K562 (cell line): ENCODE measurements around the gene LTN1. TPM values are rescaled to one million over a fixed set of nuclear protein-coding genes. Genes with fewer than 3 reads are reported as not detected.
A peak's percentile ranks its signal among the peaks of the same experiment; 100 is the strongest.

ENCODE experiments used
- ADNP ChIP-seq: fragments of 200-800 bp; sonication (Bioruptor generic); IDR thresholded peaks from 2 replicates; pipeline ENCODE4 v1.6.1; 2016; ENCODE audit warnings: missing genetic modification characterization, missing compliant biosample characterization
- BRD9 ChIP-seq: fragments of 450-650 bp; IDR thresholded peaks from 2 replicates; pipeline ENCODE4 v1.6.1; 2018; ENCODE audit warnings: low read depth; ENCODE audit not compliant: partially characterized antibody
- CEBPB ChIP-seq: fragments of 450-650 bp; IDR thresholded peaks from 2 replicates; pipeline ENCODE4 v1.6.1; 2016; ENCODE audit warnings: missing genetic modification characterization, missing compliant biosample characterization
- CEBPG ChIP-seq, 3 experiments: fragments of 200-800 bp in 1 of 3; sonication (Bioruptor generic) in 1 of 3; sonication (generic) in 1 of 3; formaldehyde crosslinking in 1 of 3; IDR thresholded peaks in 2 of 3; conservative IDR thresholded peaks in 1 of 3; 2 replicates each; pipeline versions ENCODE4 v1.6.1 to v1.8.0; 2016 to 2022; ENCODE audit warnings: missing compliant biosample characterization in 2 of 3, missing genetic modification characterization in 2 of 3, mild to moderate bottlenecking in 1 of 3, missing genetic modification reagents in 1 of 3
- CHD1 ChIP-seq: fragments of 200-600 bp; sonication (generic); IDR thresholded peaks from one replicate; pipeline ENCODE4 v1.6.1; 2012; ENCODE audit warnings: mild to moderate bottlenecking, moderate library complexity, low read length, inconsistent platforms
- CREM ChIP-seq: IDR thresholded peaks from 2 replicates; pipeline ENCODE4 v1.6.1; 2014; ENCODE audit warnings: antibody characterized with exemption, low read depth
- EHMT2 ChIP-seq: fragments of 450-650 bp; IDR thresholded peaks from 2 replicates; pipeline ENCODE4 v1.6.1; 2018; ENCODE audit warnings: antibody characterized with exemption
- EP300 ChIP-seq: IDR thresholded peaks from 2 replicates; pipeline ENCODE4 v1.6.1; 2012; ENCODE audit warnings: low read length, improper control_type of control experiment
- ETV1 ChIP-seq: fragments of 450-650 bp; conservative IDR thresholded peaks from 2 replicates; pipeline ENCODE4 v1.6.1; 2016; ENCODE audit warnings: missing genetic modification characterization, control low read depth, low read depth, missing compliant biosample characterization
- EZH2 ChIP-seq: IDR thresholded peaks from 2 replicates; pipeline ENCODE4 v1.6.1; 2012; ENCODE audit warnings: low read depth, mild to moderate bottlenecking, inconsistent platforms, low read length, borderline replicate concordance
- GTF2E2 ChIP-seq: fragments of 200-800 bp; sonication (Bioruptor generic); IDR thresholded peaks from 2 replicates; pipeline ENCODE4 v1.6.1; 2016; ENCODE audit warnings: missing genetic modification characterization, missing compliant biosample characterization
- KDM1A ChIP-seq, 2 experiments: fragments of 450-650 bp; IDR thresholded peaks; 2 replicates each; pipeline ENCODE4 v1.6.1; 2016; ENCODE audit warnings: mild to moderate bottlenecking in 2 of 2
- MAFG ChIP-seq: fragments of 450-650 bp; conservative IDR thresholded peaks from 2 replicates; pipeline ENCODE4 v1.6.1; 2016; ENCODE audit warnings: missing genetic modification characterization, missing compliant biosample characterization
- MAFK ChIP-seq: IDR thresholded peaks from 2 replicates; pipeline ENCODE4 v1.6.1; 2011; ENCODE audit warnings: low read length, improper control_type of control experiment
- MEIS2 ChIP-seq: fragments of 450-650 bp; IDR thresholded peaks from 2 replicates; pipeline ENCODE4 v1.6.1; 2014; ENCODE audit warnings: mild to moderate bottlenecking; ENCODE audit not compliant: partially characterized antibody
- NCOA2 ChIP-seq, 2 experiments: fragments of 450-650 bp; IDR thresholded peaks; 2 replicates each; pipeline ENCODE4 v1.6.1; 2018; ENCODE audit warnings: mild to moderate bottlenecking in 2 of 2, moderate library complexity in 1 of 2; ENCODE audit not compliant: partially characterized antibody in 2 of 2
- NFXL1 ChIP-seq: fragments of 450-650 bp; formaldehyde crosslinking; IDR thresholded peaks from 2 replicates; pipeline ENCODE4 v1.4.0; 2021; ENCODE audit warnings: mild to moderate bottlenecking
- PRMT5 ChIP-seq: sonication (generic); formaldehyde crosslinking; IDR thresholded peaks from 2 replicates; pipeline ENCODE4 v1.5.0; 2020; ENCODE audit warnings: missing genetic modification reagents
- RBM39 ChIP-seq: fragments of 200-400 bp; formaldehyde crosslinking; optimal IDR thresholded peaks from 2 replicates; pipeline ENCODE3; 2018; ENCODE audit warnings: low read depth, low read length
- YY1 ChIP-seq, 3 experiments: IDR thresholded peaks; 2 replicates each; pipeline ENCODE4 v1.6.1; 2011; ENCODE audit warnings: low read length in 2 of 3, mild to moderate bottlenecking in 2 of 3, moderate library complexity in 2 of 3, borderline replicate concordance in 1 of 3, control low read depth in 1 of 3, low read depth in 1 of 3; ENCODE audit not compliant: insufficient read depth in 3 of 3, insufficient replicate concordance in 2 of 3, control insufficient read depth in 1 of 3, insufficient read length in 1 of 3; ENCODE audit errors: extremely low read depth in 1 of 3
- ZFPM2 ChIP-seq: fragments of 250-450 bp; sonication (Bioruptor Pico); IDR thresholded peaks from 2 replicates; pipeline ENCODE4 v1.5.1; 2022; ENCODE audit warnings: mild to moderate bottlenecking
- polyA plus RNA-seq, 8 experiments: library from polyadenylated mRNA; depleted of rRNA in 4 of 8; stranded (reverse) in 5 of 8; unstranded in 3 of 8; fragments of >200 nt; fragmentation: Nextera tagmentation in 2 of 8; fragmentation: Illumina TruSeq in 1 of 8; extraction: Ambion mirVana in 2 of 8; extraction: Trizol in 1 of 8; gene quantifications; 2 replicates each; pipeline versions ENCODE4 v1.2.1 to v1.2.3, GENCODE V29; 2011 to 2014; ENCODE audit warnings: inconsistent platforms in 1 of 8, missing spikeins in 1 of 8
- total RNA-seq, 7 experiments: library from RNA; depleted of rRNA in 6 of 7; stranded (reverse); fragments of >200 nt in 6 of 7; fragmentation: Illumina TruSeq in 2 of 7; extraction: Trizol in 2 of 7; gene quantifications; 2 replicates each; pipeline versions ENCODE4 v1.2.1 to v1.2.3, GENCODE V29; 2011 to 2021; ENCODE audit warnings: low replicate concordance in 1 of 7
- TF ChIP-seq, protein P1 (sequence below): fragments of 450-650 bp; IDR thresholded peaks from 2 replicates; pipeline ENCODE4 v1.6.1; 2016; ENCODE audit warnings: low read depth, mild to moderate bottlenecking, moderate library complexity
- TF ChIP-seq, protein P2 (sequence below): sonication (generic); formaldehyde crosslinking; IDR thresholded peaks from 2 replicates; pipeline ENCODE4 v1.9.0; 2022; ENCODE audit warnings: mild to moderate bottlenecking, missing genetic modification reagents
- TF ChIP-seq, protein P3 (sequence below): IDR thresholded peaks from 3 replicates; pipeline ENCODE4 v1.6.1; 2011; ENCODE audit warnings: borderline replicate concordance, mild to moderate bottlenecking, moderate library complexity; ENCODE audit not compliant: insufficient read length; ENCODE audit errors: extremely low read depth

LTN1 gene
- total and polyA plus RNA-seq, 9 of the 15 experiments (the other 6 are each of a cell fraction or from before 2014, with no cell fraction given), result 15.7 to 49.6 (median 28.7) TPM

DNA sequence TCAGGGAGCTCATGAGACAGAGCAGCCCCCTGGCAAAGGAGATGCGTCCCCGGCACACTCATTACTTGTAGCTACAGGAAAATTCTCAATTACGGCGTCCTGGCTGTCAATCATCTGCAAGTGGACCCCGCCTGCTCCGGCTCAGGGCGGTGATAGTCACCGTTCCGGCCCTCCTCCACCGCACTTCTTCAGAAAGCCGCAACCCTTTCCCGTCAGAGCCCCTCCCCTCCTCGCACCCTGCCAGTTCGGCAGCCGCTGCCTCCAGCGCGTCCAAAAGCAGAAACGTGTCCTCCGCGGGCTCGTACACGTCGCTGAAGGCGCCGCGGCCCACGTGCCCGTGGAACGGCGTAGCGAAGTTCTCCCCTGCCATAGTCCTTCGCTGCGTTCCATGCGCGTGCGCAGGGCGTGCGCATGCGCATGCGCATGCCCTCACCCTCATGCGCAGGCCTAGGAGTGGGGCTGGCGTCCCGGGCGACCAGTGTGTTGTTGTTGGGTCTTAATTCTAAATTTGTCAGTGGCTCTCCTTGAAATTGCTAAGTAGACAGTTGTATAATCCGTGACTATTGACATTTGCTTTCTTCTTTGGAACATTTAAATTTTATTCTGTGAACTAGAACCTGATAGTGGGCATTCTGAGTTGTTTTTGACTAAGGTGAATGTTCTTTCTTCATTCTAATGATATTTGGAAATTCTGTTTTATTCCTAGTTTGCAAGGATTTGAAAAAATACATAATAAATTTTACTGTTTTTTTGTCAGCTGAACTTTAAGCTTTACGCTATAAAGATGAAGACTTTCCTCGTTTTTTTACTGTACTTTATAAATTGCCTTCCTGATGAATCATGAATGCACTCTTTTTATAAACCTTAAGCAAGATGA lies 107.5 kb downstream of the LTN1 start (continued):
- TF ChIP-seq MAFG (0 out of 2 replicates have a peak, but pooled peaks have one; percentile 16), MEIS2 (peak; percentile 100), GTF2E2 (peak; percentile 92; the same call in 1 of the 2 replicates), ADNP (no peak), MAFK (no peak), CREM (peak; percentile 88), KDM1A (IDR thresholded peaks at IDR 0.05) (no peak), EZH2 (no peak), CHD1 (no peak), ZFPM2 (CRISPR knock-in tag) (no peak), EP300 (no peak), YY1 (IDR thresholded peaks at IDR 0.05; ENCODE audit: borderline replicate concordance in 1 of 3, control insufficient read depth in 1 of 3, extremely low read depth in 1 of 3, insufficient read depth in 3 of 3, insufficient read length in 1 of 3, insufficient replicate concordance in 2 of 3, low read depth in 1 of 3, low read length in 2 of 3) (peak in 2 of 3 experiments; percentile 59 to 72), CEBPB (tag) (no peak), NFXL1 (no peak), ETV1 (tag) (peak; percentile 60; the same call in 1 of the 2 replicates), NCOA2 (IDR thresholded peaks at IDR 0.05; ENCODE audit: partially characterized antibody in 2 of 2) (no peak), CEBPG (CRISPR knock-in tag; IDR thresholded peaks at IDR 0.05) (no peak; the same call in 1 of the 2 replicates), CEBPG (tag; conservative IDR thresholded peaks at IDR 0.05 in 1 of 2, IDR thresholded peaks at IDR 0.05 in 1 of 2) (no peak), EHMT2 (0 out of 2 replicates have a peak, but pooled peaks have one; percentile 27), BRD9 (no peak), RBM39 (no peak), PRMT5 (CRISPR knock-in tag) (0 out of 2 replicates have a peak, but pooled peaks have one; percentile 43)
- TF ChIP-seq, protein P1, sequence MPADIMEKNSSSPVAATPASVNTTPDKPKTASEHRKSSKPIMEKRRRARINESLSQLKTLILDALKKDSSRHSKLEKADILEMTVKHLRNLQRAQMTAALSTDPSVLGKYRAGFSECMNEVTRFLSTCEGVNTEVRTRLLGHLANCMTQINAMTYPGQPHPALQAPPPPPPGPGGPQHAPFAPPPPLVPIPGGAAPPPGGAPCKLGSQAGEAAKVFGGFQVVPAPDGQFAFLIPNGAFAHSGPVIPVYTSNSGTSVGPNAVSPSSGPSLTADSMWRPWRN, result no peak
- TF ChIP-seq, protein P2, sequence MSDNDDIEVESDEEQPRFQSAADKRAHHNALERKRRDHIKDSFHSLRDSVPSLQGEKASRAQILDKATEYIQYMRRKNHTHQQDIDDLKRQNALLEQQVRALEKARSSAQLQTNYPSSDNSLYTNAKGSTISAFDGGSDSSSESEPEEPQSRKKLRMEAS (CRISPR knock-in tag), result peak; percentile 100
- TF ChIP-seq, protein P3, sequence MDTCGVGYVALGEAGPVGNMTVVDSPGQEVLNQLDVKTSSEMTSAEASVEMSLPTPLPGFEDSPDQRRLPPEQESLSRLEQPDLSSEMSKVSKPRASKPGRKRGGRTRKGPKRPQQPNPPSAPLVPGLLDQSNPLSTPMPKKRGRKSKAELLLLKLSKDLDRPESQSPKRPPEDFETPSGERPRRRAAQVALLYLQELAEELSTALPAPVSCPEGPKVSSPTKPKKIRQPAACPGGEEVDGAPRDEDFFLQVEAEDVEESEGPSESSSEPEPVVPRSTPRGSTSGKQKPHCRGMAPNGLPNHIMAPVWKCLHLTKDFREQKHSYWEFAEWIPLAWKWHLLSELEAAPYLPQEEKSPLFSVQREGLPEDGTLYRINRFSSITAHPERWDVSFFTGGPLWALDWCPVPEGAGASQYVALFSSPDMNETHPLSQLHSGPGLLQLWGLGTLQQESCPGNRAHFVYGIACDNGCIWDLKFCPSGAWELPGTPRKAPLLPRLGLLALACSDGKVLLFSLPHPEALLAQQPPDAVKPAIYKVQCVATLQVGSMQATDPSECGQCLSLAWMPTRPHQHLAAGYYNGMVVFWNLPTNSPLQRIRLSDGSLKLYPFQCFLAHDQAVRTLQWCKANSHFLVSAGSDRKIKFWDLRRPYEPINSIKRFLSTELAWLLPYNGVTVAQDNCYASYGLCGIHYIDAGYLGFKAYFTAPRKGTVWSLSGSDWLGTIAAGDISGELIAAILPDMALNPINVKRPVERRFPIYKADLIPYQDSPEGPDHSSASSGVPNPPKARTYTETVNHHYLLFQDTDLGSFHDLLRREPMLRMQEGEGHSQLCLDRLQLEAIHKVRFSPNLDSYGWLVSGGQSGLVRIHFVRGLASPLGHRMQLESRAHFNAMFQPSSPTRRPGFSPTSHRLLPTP, result no peak
